HG02973 (cell line): ENCODE measurements around the gene MAGED2.
"Not testable (repeated sequence)": the region's sequence is repeated elsewhere in the genome, so short reads cannot be mapped to it uniquely, and the experiment has no call there.

Experiments
- ATAC-seq: cut with Tn5 transposase; IDR thresholded peaks from one replicate; pipeline ENCODE4 v1.9.1; 2021; ENCODE audit warnings: moderate library complexity; ENCODE audit not compliant: unreplicated experiment

MAGED2 gene

DNA sequence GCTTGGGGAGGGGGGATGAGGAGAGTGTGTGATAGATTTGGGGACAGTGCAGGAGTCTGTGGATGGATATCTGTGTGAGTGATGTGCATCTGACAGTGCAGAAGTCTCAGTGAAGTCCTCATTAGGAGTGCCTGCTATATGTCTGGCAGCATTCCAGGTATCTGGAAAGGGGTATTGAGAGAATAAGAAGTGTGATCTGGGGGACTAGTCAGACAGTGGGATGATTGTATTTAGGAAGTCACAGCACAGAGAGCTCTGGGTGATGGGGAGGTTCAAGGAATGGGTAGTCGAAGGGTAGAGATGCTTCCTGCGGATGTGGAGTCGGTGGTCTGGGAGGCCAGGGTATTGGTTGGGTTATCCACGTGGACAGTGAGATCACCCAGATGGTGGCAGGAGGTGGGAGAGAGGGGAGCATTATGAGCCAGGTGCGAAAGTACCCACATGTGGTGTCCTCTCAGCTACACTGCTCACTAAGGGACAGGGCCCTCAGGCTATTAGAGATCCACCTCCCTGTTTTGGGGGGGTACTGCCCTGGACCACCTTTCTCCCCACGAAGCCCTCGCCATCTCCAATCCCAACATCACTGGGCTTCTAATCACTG is 9.8 kb downstream of the MAGED2 start:
- ATAC-seq = no peak

DNA sequence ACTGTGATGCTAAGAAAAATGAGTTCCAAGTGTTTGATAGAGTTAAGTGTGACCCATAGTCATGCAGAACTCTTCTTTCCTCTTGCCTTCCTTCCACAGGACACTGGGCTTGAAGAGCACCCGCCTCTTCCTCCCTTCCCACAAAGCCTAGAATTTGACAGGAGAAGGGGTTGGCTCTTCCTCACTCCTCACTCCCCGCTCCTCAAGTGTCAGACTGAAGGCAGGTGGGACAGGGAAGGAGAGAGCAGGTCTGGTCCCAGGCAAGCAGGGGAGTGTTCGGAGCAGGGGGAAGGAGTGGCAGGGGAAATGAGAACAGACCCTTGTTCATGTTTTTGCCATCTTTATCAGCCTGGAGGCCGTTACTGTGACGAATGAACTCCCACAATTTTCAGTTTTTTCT is 10.7 kb downstream of the MAGED2 start:
- ATAC-seq = no peak

DNA sequence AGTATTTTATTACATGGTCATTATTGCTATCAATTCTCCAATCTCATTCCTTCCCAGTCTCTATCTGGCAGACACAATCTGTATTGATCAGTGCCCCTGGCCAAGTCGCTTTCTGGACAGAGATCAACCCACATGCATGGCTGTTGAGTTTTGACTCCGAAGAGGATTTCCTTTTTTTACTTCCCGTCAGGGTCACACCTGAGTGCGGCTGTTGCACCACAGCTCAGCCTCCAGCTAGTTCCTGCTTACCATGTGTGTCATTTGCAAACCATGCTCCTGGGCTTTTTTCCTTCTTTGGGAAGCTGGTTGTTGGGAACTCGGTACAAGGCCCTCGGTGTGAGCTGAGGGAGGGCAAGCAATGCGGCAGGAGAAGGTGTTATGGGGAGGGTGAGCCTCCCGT is 11.7 kb downstream of the MAGED2 start:
- ATAC-seq = no peak

DNA sequence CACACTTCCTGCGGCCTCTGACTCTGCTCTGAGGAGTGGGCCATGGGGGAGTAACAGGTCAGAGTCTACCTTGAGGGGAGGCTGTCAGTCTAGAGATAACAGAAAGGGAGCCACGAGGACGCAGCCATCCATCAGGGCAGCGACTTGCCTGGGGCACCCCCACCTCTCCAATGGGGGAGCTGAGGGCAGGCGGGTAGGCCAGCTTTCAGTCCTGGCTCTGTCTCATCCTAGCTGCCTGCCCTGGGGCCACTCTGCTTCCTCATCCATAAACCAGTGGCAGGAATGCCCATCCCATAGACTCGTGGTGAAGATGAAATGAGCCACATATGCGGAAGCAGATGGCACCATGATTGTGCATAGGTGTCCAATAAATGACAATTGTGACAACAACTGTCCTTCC is 13.2 kb downstream of the MAGED2 start:
- no peak for ATAC-seq

DNA sequence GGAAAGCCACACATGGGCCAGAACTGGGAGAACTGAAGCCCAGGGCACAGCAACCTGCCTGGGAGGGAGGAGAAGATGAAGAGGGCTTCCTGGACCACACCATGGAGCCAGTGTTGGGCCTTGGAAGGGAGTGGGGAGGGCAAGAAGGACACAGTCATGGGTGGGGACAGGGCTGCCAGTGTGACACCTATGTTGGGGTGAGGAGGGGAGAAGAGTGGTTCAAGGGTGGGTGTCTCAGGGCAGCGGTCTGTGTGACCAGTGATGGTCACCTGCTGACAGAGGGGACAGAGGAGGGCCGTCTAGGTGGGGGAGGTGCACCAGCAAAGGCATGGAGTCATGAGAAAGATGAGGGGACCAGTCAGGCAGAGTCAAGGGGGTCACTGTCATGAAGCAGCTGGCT is 13.8 kb downstream of the MAGED2 start:
- ATAC-seq = no peak

DNA sequence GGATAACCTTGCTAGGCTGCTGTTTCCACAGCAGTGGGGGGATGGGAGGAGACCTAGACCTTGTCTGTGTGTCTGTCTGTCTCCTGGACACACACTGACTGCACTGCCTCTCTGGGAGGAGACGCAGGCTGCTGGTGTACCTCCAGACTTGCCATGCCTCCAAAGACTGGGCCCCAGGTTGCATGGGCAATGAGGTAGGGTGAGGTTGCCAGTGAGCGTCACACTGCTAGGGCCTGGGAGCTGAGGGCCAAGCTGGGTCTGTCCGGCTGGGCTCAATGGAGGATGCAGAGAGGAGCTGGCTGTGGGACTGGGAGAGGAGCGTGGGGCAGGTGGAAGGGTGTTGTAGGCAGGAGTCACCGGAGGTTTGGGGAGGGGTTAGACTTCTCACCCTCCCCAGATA is 16.6 kb downstream of the MAGED2 start:
- no peak for ATAC-seq

DNA sequence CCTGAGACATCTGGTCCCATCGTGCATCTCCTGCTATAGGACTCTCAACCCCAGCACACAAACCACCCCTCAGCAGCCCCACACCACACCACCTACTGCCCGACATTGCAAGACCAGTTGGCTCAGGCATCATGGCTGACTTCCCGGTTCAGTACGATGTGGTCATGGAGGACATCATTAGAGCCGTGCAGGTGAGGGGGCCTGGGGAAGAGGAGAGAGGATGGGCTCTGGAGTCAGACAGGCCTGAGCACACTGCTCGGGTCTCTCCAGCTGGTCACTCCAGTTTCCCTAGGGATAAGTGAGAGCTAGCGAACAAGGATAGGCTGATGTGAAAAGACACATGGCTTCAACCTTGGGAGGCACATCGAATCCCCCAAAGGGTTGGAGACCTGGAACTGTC is 17.2 kb downstream of the MAGED2 start:
- ATAC-seq = no peak

DNA sequence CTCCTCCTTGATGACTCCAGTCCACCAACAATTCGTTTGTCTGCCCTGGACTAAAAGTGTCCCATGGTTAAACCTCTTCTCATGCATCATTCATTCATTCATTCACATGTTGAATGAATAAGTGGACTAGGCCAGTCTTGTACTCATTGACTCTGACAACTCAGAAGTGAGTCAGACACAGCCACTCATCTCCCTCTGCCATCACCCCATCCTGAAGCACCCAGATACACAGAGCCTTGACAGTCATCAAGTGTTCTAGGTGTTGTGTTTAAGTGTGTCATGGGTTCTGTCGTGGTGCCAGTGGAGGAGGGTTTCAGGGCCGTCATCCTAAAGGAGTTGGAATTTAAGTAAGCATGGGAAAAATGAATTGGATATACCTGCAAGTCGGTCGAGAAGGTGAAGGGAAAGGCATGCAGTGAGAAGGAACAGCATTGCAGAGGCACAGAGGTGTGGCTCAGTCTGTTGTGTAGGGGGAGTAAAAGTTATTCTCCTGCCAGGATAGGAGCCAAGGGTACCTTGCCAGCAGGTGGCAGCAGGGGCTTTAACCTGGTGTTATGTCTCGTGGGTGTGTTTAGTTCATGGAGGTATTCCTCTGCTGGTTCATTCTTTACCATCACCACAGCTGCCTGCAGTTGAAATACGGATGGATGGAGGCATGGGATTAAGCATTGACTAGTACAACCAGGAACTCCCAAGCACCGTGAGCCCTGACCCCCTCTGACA is 18.3 kb downstream of the MAGED2 start:
- no peak for ATAC-seq

DNA sequence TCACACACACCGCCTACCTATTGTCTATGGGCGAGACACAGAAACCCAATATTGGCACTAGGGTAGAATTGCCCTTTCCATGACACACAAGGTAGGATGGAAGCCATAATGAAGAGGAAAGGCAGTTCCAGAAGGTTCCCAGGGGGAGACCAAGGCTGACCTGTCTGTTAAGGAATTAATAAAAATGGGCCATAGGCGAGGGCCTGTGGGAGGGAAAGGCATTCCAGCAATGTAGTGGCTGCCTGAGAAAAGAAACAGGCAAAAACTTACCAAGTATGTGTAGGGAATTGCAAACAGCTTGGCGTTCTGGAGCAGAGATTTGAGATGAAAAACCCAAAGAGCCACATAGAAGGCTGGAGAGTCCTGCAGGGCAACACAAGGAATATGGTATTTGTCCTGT is 19.1 kb downstream of the MAGED2 start:
- ATAC-seq = no peak

DNA sequence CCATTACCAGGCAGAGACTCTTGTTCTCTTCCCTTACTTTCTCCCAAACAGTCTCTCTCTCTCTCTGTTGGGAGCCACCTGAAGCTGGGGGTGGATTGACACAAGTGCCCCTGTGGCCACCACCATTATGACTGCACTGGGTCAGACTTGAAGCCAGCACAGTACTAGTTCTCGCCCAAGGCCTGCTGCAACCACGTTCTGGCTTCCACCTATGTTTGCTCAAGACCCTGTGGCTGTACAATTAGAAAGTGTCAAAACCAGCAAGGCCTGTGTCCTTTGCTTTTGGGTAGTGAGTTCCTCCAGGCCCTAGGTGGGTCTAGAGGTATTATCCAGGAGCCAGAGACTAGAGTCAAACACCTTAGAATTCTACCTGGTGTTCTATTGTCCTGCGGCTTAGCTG is 31.0 kb downstream of the MAGED2 start:
- no peak for ATAC-seq

DNA sequence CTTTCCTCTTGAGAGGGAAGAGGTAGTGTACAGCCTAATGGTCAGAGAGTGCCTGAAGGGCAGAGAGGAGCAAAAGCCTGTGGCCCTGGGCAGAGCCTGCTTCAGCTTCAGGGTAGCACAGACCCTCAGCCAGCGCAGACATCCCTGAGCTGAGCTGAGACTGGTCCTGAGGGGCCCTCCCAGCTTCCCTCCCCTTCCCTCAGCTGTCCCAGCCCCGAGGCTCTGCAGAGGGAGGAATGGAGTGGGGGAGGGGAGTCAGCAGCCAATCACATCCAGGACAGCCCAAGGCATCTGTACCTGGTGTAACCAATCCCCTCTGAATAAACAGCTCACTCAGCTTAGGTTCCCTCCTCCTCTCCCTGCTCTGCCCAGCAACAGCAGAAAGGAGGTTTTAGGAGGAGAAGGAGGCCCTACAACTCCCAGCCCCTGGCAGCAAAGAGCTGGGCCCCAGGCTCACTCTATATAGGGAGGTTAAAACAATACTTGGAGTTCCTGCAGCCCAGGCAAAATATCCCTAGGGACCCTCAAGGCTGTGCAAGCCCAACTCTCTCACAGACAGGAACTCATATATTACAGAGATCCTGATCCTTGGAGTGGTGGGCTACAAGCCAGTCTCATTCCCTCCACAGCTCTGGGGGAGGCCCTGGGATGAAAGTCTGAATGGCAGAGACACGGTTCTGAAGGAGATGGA is 33.8 kb downstream of the MAGED2 start:
- not testable (repeated sequence) for ATAC-seq

DNA sequence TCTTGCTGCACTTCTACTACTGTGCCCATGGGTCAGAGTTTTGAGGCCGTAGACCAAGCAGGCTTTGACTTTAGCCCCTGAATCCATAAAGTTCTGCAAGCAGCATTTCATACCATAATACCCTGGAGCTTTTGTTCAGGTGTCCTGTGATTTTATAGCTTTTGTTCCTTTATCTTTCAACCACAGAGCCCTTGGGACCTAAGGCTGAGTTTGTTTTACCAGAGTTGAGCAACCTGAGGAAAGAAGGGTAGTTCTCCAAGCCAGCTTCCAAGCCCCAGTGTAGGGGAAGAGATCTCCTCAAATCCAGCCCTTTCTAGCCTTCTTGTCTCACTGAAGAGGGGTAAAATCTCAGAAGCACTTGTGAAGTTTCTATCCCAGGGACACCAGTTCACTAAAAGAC is 35.1 kb downstream of the MAGED2 start:
- ATAC-seq = no peak

DNA sequence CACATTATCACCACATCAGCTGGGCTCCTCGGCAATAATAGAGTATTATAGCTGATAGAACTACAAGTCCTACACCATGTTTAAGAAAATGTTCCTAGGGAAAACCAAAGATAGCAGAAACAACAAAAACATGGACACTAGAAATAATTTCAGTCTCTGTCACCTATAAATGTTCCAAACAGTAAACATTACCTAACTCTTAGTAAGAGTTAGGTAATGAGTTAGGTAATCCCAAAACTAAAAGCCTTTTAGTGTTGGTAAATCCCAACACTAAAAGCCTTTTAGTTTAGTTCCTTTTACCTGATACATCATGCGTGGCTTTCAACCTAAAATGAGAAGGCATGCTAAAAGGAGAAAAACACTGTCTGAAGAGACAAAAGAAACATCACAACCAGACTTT is 35.5 kb downstream of the MAGED2 start:
- no peak for ATAC-seq

DNA sequence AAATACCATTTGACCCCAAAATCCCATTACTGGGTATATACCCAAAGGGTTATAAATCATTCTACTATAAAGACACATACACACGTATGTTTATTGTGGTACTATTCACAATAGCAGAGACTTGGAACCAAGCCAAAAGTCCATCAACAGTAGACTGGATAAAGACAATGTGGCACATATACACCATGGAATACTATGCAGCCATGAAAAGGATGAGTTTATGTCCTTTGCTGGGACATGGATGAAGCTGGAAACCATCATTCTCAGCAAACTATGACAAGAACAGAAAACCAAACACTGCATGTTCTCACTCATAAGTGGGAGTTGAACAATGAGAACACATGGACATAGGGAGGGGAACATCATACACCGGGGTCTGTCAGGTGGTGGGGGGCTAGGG is 40.2 kb downstream of the MAGED2 start:
- not testable (repeated sequence) for ATAC-seq

DNA sequence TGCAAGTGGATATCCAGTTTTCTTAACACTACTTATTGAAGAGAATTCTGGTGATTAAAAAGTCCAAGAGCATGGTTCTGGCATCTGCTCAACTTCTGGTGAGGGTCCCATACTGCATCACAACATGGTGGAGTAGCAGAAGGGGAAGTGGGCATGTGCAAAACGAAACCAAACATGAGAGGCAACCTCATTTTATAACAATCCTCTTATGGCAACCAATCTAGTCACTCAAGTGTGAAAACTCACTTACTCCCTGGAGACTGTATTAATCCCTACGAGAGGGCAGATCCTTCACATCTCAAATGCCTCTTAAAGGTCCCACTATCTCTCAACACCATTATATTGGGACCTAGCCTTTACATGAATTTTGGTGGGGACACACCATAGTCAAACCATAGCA is 57.7 kb downstream of the MAGED2 start:
- no peak for ATAC-seq
